ENCODE data around the gene POU2AF1. TPM values are rescaled to one million over a fixed set of nuclear protein-coding genes. Genes with fewer than 3 reads are reported as not detected.

Gene POU2AF1
- polyA plus RNA-seq, 1 donor from 2014 or later: not detected

GRCh38 chr11:111376181-111376871, 2.7 kb downstream of the POU2AF1 start:
- Histone ChIP-seq H3K79me2 (replicated peaks; ENCODE audit: insufficient read depth, low read length) (no peaks in the 10 kb centered on the region), H3K27me3 (ENCODE audit: insufficient read depth, low read depth, low read length) (no peaks in the 10 kb centered on the region), H3K9me2 (ENCODE audit: insufficient read depth, low read length) (no peaks in the 10 kb centered on the region), H3K27ac (ENCODE audit: low read length) (no peak overlapping the region), H2AFZ (ENCODE audit: low read depth, low read length) (no peak overlapping the region), H3K4me3 (ENCODE audit: low read length) (no peak overlapping the region), H3F3A (ENCODE audit: insufficient read depth, low read length, poor library complexity, severe bottlenecking) (no peaks in the 10 kb centered on the region), H3K4me2 (ENCODE audit: low read length) (no peak overlapping the region), H4K20me1 (ENCODE audit: insufficient read depth) (no peaks in the 10 kb centered on the region), H3K9ac (ENCODE audit: low read length) (no peak overlapping the region), H3K9me3 (ENCODE audit: low read length) (no peaks in the 10 kb centered on the region), H3K36me3 (ENCODE audit: insufficient read depth, low read length) (no peaks in the 10 kb centered on the region)
- TF ChIP-seq RAD21 (conservative IDR thresholded peaks at IDR 0.05): no peak

- Histone ChIP-seq H3F3A (ENCODE audit: insufficient read depth, low read length, poor library complexity, severe bottlenecking) (no peaks in the 10 kb centered on the region), H3K9ac (ENCODE audit: low read length) (no peak overlapping the region)
These were observed 5.5 kb downstream of the POU2AF1 start for GRCh38 chr11:111373590-111373989.

GRCh38 chr11:111372538-111372937, 6.5 kb downstream of the POU2AF1 start:
- H3K36me3 ChIP-seq (ENCODE audit: insufficient read depth, low read length): no peaks in the 10 kb centered on the region
- TF ChIP-seq TAF1 (IDR thresholded peaks at IDR 0.05; ENCODE audit: low read depth) (no peak), EP300 (conservative IDR thresholded peaks at IDR 0.05; ENCODE audit: poor library complexity, severe bottlenecking) (no peak), EZH2 (IDR thresholded peaks at IDR 0.05; ENCODE audit: borderline replicate concordance, insufficient read depth, low read length, poor library complexity, severe bottlenecking) (no peak), POLR2AphosphoS5 (IDR thresholded peaks at IDR 0.05) (no peak), CTCF (IDR thresholded peaks at IDR 0.05; ENCODE audit: poor library complexity, severe bottlenecking) (no peak), SMC3 (conservative IDR thresholded peaks at IDR 0.05; ENCODE audit: poor library complexity) (no peak), RAD21 (conservative IDR thresholded peaks at IDR 0.05) (no peak), REST (IDR thresholded peaks at IDR 0.05; ENCODE audit: borderline replicate concordance) (no peak), MXI1 (conservative IDR thresholded peaks at IDR 0.05; ENCODE audit: poor library complexity, severe bottlenecking) (no peak)
- H3K9me3 ChIP-seq (ENCODE audit: low read length): no peaks in the 10 kb centered on the region
- H3K9ac ChIP-seq (ENCODE audit: low read length): no peak overlapping the region
- no peak overlapping the region for H3K4me2 ChIP-seq (ENCODE audit: low read length)
- no peak overlapping the region for H3K4me3 ChIP-seq (ENCODE audit: low read length)
- H3K27ac ChIP-seq (ENCODE audit: low read length): no peak overlapping the region
- no peak overlapping the region for H2AFZ ChIP-seq (ENCODE audit: low read depth, low read length)
- no peaks in the 10 kb centered on the region for H3K27me3 ChIP-seq (ENCODE audit: insufficient read depth, low read depth, low read length)
- H4K20me1 ChIP-seq (ENCODE audit: insufficient read depth): no peaks in the 10 kb centered on the region
- H3F3A ChIP-seq (ENCODE audit: insufficient read depth, low read length, poor library complexity, severe bottlenecking): no peaks in the 10 kb centered on the region
- no peaks in the 10 kb centered on the region for H3K9me2 ChIP-seq (ENCODE audit: insufficient read depth, low read length)
- no peaks in the 10 kb centered on the region for H3K79me2 ChIP-seq (replicated peaks; ENCODE audit: insufficient read depth, low read length)

More at GRCh38 chr11:111373590-111373989, 5.5 kb downstream of the POU2AF1 start:
- TF ChIP-seq RAD21 (conservative IDR thresholded peaks at IDR 0.05) (no peak), TAF1 (IDR thresholded peaks at IDR 0.05; ENCODE audit: low read depth) (no peak), SMC3 (conservative IDR thresholded peaks at IDR 0.05; ENCODE audit: poor library complexity) (no peak), EZH2 (IDR thresholded peaks at IDR 0.05; ENCODE audit: borderline replicate concordance, insufficient read depth, low read length, poor library complexity, severe bottlenecking) (no peak)
- Histone ChIP-seq H4K20me1 (ENCODE audit: insufficient read depth) (no peaks in the 10 kb centered on the region), H3K9me3 (ENCODE audit: low read length) (no peaks in the 10 kb centered on the region), H3K9me2 (ENCODE audit: insufficient read depth, low read length) (no peaks in the 10 kb centered on the region), H2AFZ (ENCODE audit: low read depth, low read length) (no peak overlapping the region), H3K36me3 (ENCODE audit: insufficient read depth, low read length) (no peaks in the 10 kb centered on the region), H3K4me2 (ENCODE audit: low read length) (no peak overlapping the region), H3K27me3 (ENCODE audit: insufficient read depth, low read depth, low read length) (no peaks in the 10 kb centered on the region), H3K4me3 (ENCODE audit: low read length) (no peak overlapping the region), H3K27ac (ENCODE audit: low read length) (no peak overlapping the region), H3K79me2 (replicated peaks; ENCODE audit: insufficient read depth, low read length) (no peaks in the 10 kb centered on the region)
